Activated naive CD8-positive, alpha-beta T cell treated with anti-CD3 and anti-CD28 coated beads for 36 hours (primary cell): ENCODE data around the gene ACER2. TPM values are rescaled to one million over a fixed set of nuclear protein-coding genes. Genes with fewer than 3 reads are reported as not detected.
A peak's percentile ranks its signal among the peaks of the same experiment; 100 is the strongest.

Experiments
- DNase-seq: peaks from one replicate; pipeline ENCODE4 v3.0.0; 2021
- H3K27ac Mint-ChIP-seq: one replicate; pipeline ENCODE4 v1.8.0; 2022; ENCODE audit warnings: mild to moderate bottlenecking, moderate library complexity, mixed read lengths
- H3K27me3 Mint-ChIP-seq: one replicate; pipeline ENCODE4 v1.8.0; 2022; ENCODE audit warnings: mild to moderate bottlenecking, mixed read lengths
- H3K36me3 Mint-ChIP-seq: one replicate; pipeline ENCODE4 v1.8.0; 2021; ENCODE audit warnings: mild to moderate bottlenecking, mixed read lengths
- H3K4me1 Mint-ChIP-seq: one replicate; pipeline ENCODE4 v1.8.0; 2021; ENCODE audit warnings: mixed read lengths
- H3K4me3 Mint-ChIP-seq: one replicate; pipeline ENCODE4 v1.8.0; 2022; ENCODE audit warnings: mild to moderate bottlenecking, moderate library complexity, mixed read lengths
- H3K9me3 Mint-ChIP-seq: one replicate; pipeline ENCODE4 v1.8.0; 2022; ENCODE audit warnings: mixed read lengths
- total RNA-seq, 2 experiments: library from RNA; stranded (reverse); gene quantifications; one replicate each; pipeline ENCODE4 v1.2.3, GENCODE V29; 2021

ACER2 gene
- total RNA-seq, 2 experiments from 2014 or later: 1.3 to 1.5 TPM

- DNase-seq: no peak
- Mint-ChIP-seq H3K4me3 (no peak overlapping the region), H3K27me3 (no peaks in the 10 kb centered on the region), H3K4me1 (no peaks in the 10 kb centered on the region), H3K27ac (no peak overlapping the region), H3K9me3 (no peaks in the 10 kb centered on the region), H3K36me3 (no peaks in the 10 kb centered on the region)
These were observed 71.5 kb downstream of the ACER2 start for GRCh38 chr9:19480345-19480744.

- no peaks in the 10 kb centered on the region for H3K36me3 Mint-ChIP-seq
- H3K9me3 Mint-ChIP-seq: no peaks in the 10 kb centered on the region
- H3K4me1 Mint-ChIP-seq: no peaks in the 10 kb centered on the region
- DNase-seq: no peak
- H3K4me3 Mint-ChIP-seq: no peak overlapping the region
- no peak overlapping the region for H3K27ac Mint-ChIP-seq
- H3K27me3 Mint-ChIP-seq: no peaks in the 10 kb centered on the region
These were observed 72.5 kb downstream of the ACER2 start for GRCh38 chr9:19481121-19481870.

GRCh38 chr9:19481971-19482404 is 73.2 kb downstream of the ACER2 start:
- Mint-ChIP-seq H3K36me3 (no peaks in the 10 kb centered on the region), H3K9me3 (no peaks in the 10 kb centered on the region), H3K27ac (no peak overlapping the region), H3K4me1 (no peaks in the 10 kb centered on the region), H3K4me3 (no peak overlapping the region), H3K27me3 (no peaks in the 10 kb centered on the region)
- DNase-seq: no peak

GRCh38 chr9:19484699-19485098 is 75.9 kb downstream of the ACER2 start:
- no peaks in the 10 kb centered on the region for H3K36me3 Mint-ChIP-seq
- no peak overlapping the region for H3K27ac Mint-ChIP-seq
- H3K4me3 Mint-ChIP-seq: no peak overlapping the region
- no peaks in the 10 kb centered on the region for H3K4me1 Mint-ChIP-seq
- no peaks in the 10 kb centered on the region for H3K27me3 Mint-ChIP-seq
- H3K9me3 Mint-ChIP-seq: no peaks in the 10 kb centered on the region
- DNase-seq: no peak

GRCh38 chr9:19485193-19485592 is 76.4 kb downstream of the ACER2 start:
- H3K4me3 Mint-ChIP-seq: no peak overlapping the region
- no peaks in the 10 kb centered on the region for H3K4me1 Mint-ChIP-seq
- DNase-seq: no peak
- H3K27me3 Mint-ChIP-seq: no peaks in the 10 kb centered on the region
- no peaks in the 10 kb centered on the region for H3K9me3 Mint-ChIP-seq
- H3K36me3 Mint-ChIP-seq: no peaks in the 10 kb centered on the region
- no peak overlapping the region for H3K27ac Mint-ChIP-seq

GRCh38 chr9:19486803-19487202 is 78.0 kb downstream of the ACER2 start:
- no peak for DNase-seq
- no peak overlapping the region for H3K27ac Mint-ChIP-seq
- no peaks in the 10 kb centered on the region for H3K9me3 Mint-ChIP-seq
- H3K4me3 Mint-ChIP-seq: no peak overlapping the region
- no peaks in the 10 kb centered on the region for H3K27me3 Mint-ChIP-seq
- H3K4me1 Mint-ChIP-seq: no peaks in the 10 kb centered on the region
- H3K36me3 Mint-ChIP-seq: no peaks in the 10 kb centered on the region

- no peak for DNase-seq
- Mint-ChIP-seq H3K4me1 (peaks cover 11% of the 10 kb centered on the region), H3K36me3 (no peaks in the 10 kb centered on the region), H3K27me3 (peaks cover 15% of the 10 kb centered on the region), H3K4me3 (no peak overlapping the region), H3K27ac (no peak overlapping the region), H3K9me3 (no peaks in the 10 kb centered on the region)
These were observed 79.9 kb downstream of the ACER2 start for GRCh38 chr9:19488721-19489120.

GRCh38 chr9:19490269-19490668 is 81.5 kb downstream of the ACER2 start:
- Mint-ChIP-seq H3K9me3 (no peaks in the 10 kb centered on the region), H3K27ac (no peak overlapping the region), H3K4me3 (no peak overlapping the region), H3K27me3 (peaks cover 15% of the 10 kb centered on the region), H3K36me3 (no peaks in the 10 kb centered on the region), H3K4me1 (peaks cover 14% of the 10 kb centered on the region)
- no peak for DNase-seq

GRCh38 chr9:19490828-19491227 is 82.0 kb downstream of the ACER2 start:
- Mint-ChIP-seq H3K4me1 (peaks cover 14% of the 10 kb centered on the region), H3K36me3 (no peaks in the 10 kb centered on the region), H3K27me3 (peaks cover 15% of the 10 kb centered on the region), H3K9me3 (no peaks in the 10 kb centered on the region), H3K4me3 (no peak overlapping the region), H3K27ac (no peak overlapping the region)
- no peak for DNase-seq

- Mint-ChIP-seq H3K36me3 (no peaks in the 10 kb centered on the region), H3K27me3 (peaks cover 15% of the 10 kb centered on the region), H3K4me1 (peaks cover 14% of the 10 kb centered on the region), H3K27ac (no peak overlapping the region), H3K4me3 (no peak overlapping the region), H3K9me3 (no peaks in the 10 kb centered on the region)
- DNase-seq: no peak
These were observed 84.0 kb downstream of the ACER2 start for GRCh38 chr9:19492775-19493173.

GRCh38 chr9:19493174-19493811 is 84.5 kb downstream of the ACER2 start:
- Mint-ChIP-seq H3K9me3 (no peaks in the 10 kb centered on the region), H3K27ac (no peak overlapping the region)

GRCh38 chr9:19493876-19494275 is 85.1 kb downstream of the ACER2 start:
- no peak for DNase-seq
- Mint-ChIP-seq H3K36me3 (no peaks in the 10 kb centered on the region), H3K27me3 (peaks cover 15% of the 10 kb centered on the region), H3K4me1 (peaks cover 14% of the 10 kb centered on the region), H3K27ac (no peak overlapping the region), H3K9me3 (no peaks in the 10 kb centered on the region), H3K4me3 (no peak overlapping the region)

More at GRCh38 chr9:19493174-19493811, 84.5 kb downstream of the ACER2 start:
- peaks cover 15% of the 10 kb centered on the region for H3K27me3 Mint-ChIP-seq
- H3K4me3 Mint-ChIP-seq: no peak overlapping the region
- peak; percentile 38 for DNase-seq
- H3K4me1 Mint-ChIP-seq: peaks cover 14% of the 10 kb centered on the region
- H3K36me3 Mint-ChIP-seq: no peaks in the 10 kb centered on the region

GRCh38 chr9:19495186-19496028 is 86.6 kb downstream of the ACER2 start:
- Mint-ChIP-seq H3K4me3 (no peak overlapping the region), H3K4me1 (peaks cover 14% of the 10 kb centered on the region), H3K36me3 (no peaks in the 10 kb centered on the region), H3K27me3 (peaks cover 15% of the 10 kb centered on the region), H3K27ac (no peak overlapping the region), H3K9me3 (peaks cover 5% of the 10 kb centered on the region)
- no peak for DNase-seq

GRCh38 chr9:19496321-19497050 is 87.7 kb downstream of the ACER2 start:
- Mint-ChIP-seq H3K4me3 (no peak overlapping the region), H3K36me3 (no peaks in the 10 kb centered on the region), H3K27ac (no peak overlapping the region), H3K4me1 (peaks cover 14% of the 10 kb centered on the region), H3K27me3 (peaks cover 15% of the 10 kb centered on the region), H3K9me3 (peaks cover 7% of the 10 kb centered on the region)
- DNase-seq: no peak

- H3K4me1 Mint-ChIP-seq: peaks cover 14% of the 10 kb centered on the region
These were observed 88.5 kb downstream of the ACER2 start for GRCh38 chr9:19497276-19497675.

More at GRCh38 chr9:19497276-19497675, 88.5 kb downstream of the ACER2 start:
- H3K9me3 Mint-ChIP-seq: peaks cover 7% of the 10 kb centered on the region
- no peak for DNase-seq
- H3K27ac Mint-ChIP-seq: no peak overlapping the region
- no peaks in the 10 kb centered on the region for H3K36me3 Mint-ChIP-seq
- peaks cover 14% of the 10 kb centered on the region for H3K27me3 Mint-ChIP-seq
- H3K4me3 Mint-ChIP-seq: no peak overlapping the region
